ENCODE results near the gene GON4L. TPM values are rescaled to one million over a fixed set of nuclear protein-coding genes. Genes with fewer than 3 reads are reported as not detected.
A peak's percentile ranks its signal among the peaks of the same experiment; 100 is the strongest.
"Not testable (repeated sequence)": the region's sequence is repeated elsewhere in the genome, so short reads cannot be mapped to it uniquely, and the experiment has no call there.

The GON4L gene
- total RNA-seq, 1 experiment from 2014 or later, result 30.7 TPM

DNA sequence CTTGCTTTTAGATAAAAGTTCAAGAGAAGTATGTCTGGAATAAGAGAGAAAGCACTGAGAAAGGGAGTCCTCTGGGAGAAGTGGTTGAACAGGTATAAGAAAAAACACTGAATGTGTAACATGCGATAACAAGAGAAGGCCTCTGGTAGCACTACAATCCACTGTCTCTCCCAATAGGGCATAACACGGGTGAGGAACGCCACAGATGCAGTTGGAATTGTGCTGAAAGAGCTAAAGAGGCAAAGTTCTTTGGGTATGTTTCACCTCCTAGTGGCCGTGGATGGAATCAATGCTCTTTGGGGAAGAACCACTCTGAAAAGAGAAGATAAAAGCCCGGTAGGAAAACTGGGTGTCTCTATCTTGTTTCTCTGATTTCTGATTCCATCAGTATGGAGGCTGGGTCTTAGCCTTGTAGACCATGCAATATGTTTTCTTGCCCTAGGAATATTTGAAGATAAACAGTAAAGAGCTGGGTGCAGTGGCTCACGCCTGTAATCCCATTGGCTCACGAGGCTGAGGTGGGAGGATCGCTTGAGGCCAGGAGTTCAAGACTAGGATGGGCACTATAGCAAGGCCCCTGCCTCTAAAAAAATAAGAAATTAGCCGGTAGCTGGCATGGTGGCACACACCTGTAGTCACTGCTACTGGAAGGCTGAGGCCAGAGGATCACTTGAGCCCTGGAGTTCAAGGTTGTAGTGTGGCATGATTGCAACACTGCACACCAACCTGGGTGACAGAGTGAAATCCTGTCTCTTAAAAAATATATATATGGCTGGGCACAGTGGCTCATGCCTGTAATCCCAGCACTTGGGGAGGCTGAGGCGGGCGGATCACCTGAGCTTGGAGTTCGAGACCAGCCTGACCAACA is 127.7 kb downstream of the GON4L start:
- DNase-seq, result peak; percentile 61
- Histone ChIP-seq H3K36me3 (replicated peaks; ENCODE audit: control insufficient read depth, insufficient read depth, low read length) (peaks cover 23% of the 10 kb centered on the region), H3K4me3 (ENCODE audit: insufficient read depth, low read depth, low read length) (no peak overlapping the region), H3K27me3 (ENCODE audit: control insufficient read depth, insufficient read depth, low read length) (no peaks in the 10 kb centered on the region)

DNA sequence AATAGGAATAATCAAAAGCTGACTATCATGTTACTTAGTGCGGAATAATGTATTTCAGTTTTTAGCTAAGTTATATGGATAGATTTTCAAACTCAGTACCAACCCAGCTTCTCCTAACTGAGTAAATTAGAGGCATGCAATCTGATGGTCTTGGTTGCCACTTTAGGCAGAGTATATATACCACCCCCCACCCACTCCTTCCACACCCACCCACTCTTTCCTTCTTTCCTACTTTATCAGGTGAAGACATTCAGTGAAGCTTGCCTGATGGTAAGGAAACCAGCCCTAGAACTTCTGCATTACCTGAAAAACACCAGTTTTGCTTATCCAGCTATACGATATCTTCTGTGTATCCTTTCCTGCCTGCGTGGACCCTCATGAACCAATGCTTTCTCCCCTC is 131.9 kb downstream of the GON4L start:
- Histone ChIP-seq H3K4me3 (ENCODE audit: insufficient read depth, low read depth, low read length) (no peak overlapping the region), H3K36me3 (replicated peaks; ENCODE audit: control insufficient read depth, insufficient read depth, low read length) (peaks cover 13% of the 10 kb centered on the region), H3K27me3 (ENCODE audit: control insufficient read depth, insufficient read depth, low read length) (no peaks in the 10 kb centered on the region)
- no peak for DNase-seq

DNA sequence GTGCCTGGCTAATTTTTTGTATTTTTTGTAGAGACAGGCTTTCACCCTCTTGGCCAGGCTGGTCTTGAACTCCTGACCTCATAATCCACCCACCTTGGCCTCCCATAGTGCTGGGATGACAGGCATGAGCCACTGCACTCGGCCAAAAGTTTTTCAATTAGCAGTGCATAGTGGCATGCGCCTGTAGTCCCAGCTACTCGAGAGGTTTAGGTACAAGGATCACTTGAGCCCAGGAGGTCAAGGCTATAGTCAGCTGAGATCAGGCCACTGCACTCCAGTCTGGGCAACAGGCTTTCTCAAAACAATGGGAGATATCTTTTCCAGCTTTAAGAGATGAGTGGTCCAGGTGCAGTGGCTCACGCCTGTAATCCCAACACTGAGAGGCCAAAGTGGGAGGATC is 137.3 kb downstream of the GON4L start:
- peaks cover 7% of the 10 kb centered on the region for H3K36me3 ChIP-seq (replicated peaks; ENCODE audit: control insufficient read depth, insufficient read depth, low read length)
- no peak overlapping the region for H3K4me3 ChIP-seq (ENCODE audit: insufficient read depth, low read depth, low read length)
- no peaks in the 10 kb centered on the region for H3K27me3 ChIP-seq (ENCODE audit: control insufficient read depth, insufficient read depth, low read length)
- DNase-seq, result no peak

- H3K4me3 ChIP-seq (ENCODE audit: insufficient read depth, low read depth, low read length); DNase-seq; H3K27me3 ChIP-seq (ENCODE audit: control insufficient read depth, insufficient read depth, low read length); H3K36me3 ChIP-seq (replicated peaks; ENCODE audit: control insufficient read depth, insufficient read depth, low read length): not testable (repeated sequence)
These were observed 138.4 kb downstream of the GON4L start for GRCh38 chr1:155718524-155719115.

- Histone ChIP-seq H3K27me3 (ENCODE audit: control insufficient read depth, insufficient read depth, low read length) (no peaks in the 10 kb centered on the region), H3K36me3 (replicated peaks; ENCODE audit: control insufficient read depth, insufficient read depth, low read length) (peaks cover 10% of the 10 kb centered on the region), H3K4me3 (ENCODE audit: insufficient read depth, low read depth, low read length) (no peak overlapping the region)
- no peak for DNase-seq
These were observed 140.0 kb downstream of the GON4L start for GRCh38 chr1:155717041-155717440.

- peaks cover 9% of the 10 kb centered on the region for H3K36me3 ChIP-seq (replicated peaks; ENCODE audit: control insufficient read depth, insufficient read depth, low read length)
These were observed 141.2 kb downstream of the GON4L start for GRCh38 chr1:155715777-155716176.

DNA sequence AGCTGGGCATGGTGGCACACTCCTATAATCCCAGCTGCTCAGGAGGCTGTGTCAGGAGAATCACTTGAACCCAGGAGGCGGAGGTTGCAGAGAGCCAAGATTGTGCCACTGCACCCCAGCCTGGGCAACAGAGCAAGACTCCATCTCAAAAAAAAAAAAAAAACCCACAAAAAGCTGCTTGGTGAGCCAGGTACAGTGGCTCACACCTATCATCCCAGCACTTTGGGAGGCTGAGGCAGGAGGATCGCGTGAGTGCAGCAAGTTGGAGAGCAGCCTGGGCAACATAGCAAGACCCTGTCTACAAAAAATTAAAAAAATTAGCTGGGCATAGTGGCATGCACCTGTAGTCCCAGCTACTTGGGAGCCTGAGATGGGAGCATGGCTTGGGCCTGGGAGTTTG is 142.0 kb downstream of the GON4L start:
- not testable (repeated sequence) for DNase-seq; H3K4me3 ChIP-seq (ENCODE audit: insufficient read depth, low read depth, low read length); H3K27me3 ChIP-seq (ENCODE audit: control insufficient read depth, insufficient read depth, low read length); H3K36me3 ChIP-seq (replicated peaks; ENCODE audit: control insufficient read depth, insufficient read depth, low read length)

More at GRCh38 chr1:155715777-155716176, 141.2 kb downstream of the GON4L start:
- DNase-seq, result no peak
- Histone ChIP-seq H3K4me3 (ENCODE audit: insufficient read depth, low read depth, low read length) (no peak overlapping the region), H3K27me3 (ENCODE audit: control insufficient read depth, insufficient read depth, low read length) (no peaks in the 10 kb centered on the region)

DNA sequence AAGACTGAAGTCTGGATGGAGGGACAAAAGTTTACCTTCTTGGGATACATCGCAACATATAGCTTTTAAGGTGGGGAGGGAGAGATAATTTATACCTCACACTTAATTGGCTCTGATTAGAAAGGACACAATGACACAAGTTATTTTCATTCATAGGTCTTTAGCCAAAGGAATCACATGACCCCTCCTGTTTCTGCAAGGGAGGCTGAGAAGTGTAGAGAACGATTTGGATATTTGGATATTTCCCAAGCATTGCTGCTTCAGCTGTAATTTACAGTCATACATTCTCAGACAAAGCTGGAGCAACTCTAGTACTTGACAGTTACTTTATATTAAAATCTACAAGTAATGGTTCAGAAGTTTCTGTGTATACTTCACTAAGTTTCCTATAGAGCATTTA is 143.9 kb downstream of the GON4L start:
- Histone ChIP-seq H3K27me3 (ENCODE audit: control insufficient read depth, insufficient read depth, low read length) (no peaks in the 10 kb centered on the region), H3K4me3 (ENCODE audit: insufficient read depth, low read depth, low read length) (no peak overlapping the region), H3K36me3 (replicated peaks; ENCODE audit: control insufficient read depth, insufficient read depth, low read length) (peaks cover 9% of the 10 kb centered on the region)
- DNase-seq, result no peak

DNA sequence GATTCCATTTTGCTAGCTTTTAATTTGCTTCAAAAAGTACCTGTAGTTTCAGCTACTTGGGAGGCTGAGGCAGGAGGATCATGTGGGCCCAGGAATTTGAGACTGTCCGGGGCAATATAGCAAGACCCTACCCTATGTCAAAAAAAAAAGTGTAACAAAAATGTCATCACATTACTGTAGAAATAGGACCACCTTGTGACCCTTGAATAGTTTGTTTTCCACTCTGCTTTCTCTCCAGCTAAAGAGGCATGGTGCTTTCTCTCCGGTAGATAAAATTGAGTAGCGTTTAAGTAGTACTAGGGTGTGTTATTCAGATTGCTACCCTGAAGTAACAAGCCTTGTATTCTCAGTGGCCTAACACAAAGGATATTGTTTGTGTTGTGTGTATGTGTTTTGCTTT is 144.4 kb downstream of the GON4L start:
- H3K36me3 ChIP-seq (replicated peaks; ENCODE audit: control insufficient read depth, insufficient read depth, low read length); H3K27me3 ChIP-seq (ENCODE audit: control insufficient read depth, insufficient read depth, low read length): not testable (repeated sequence)

DNA sequence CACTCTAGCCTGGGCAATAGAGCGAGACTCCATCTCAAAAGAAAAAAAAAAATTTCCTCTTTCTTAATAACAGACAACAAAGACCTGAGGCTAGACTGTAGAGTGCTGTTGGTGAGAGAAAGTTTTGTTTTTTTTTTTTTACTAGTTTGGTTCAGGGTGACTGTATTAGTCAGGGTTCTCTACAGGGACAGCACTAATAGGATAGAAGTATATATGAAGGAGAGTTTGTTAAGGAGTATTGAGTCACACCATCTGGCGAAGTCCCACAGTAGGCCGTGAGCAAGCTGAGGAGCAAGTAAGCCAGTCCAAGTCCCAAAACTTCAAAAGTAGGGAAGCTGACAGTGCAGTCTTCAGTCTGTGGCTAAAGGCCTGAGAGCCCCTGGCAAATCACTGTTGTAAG is 145.6 kb downstream of the GON4L start:
- not testable (repeated sequence) for DNase-seq; H3K36me3 ChIP-seq (replicated peaks; ENCODE audit: control insufficient read depth, insufficient read depth, low read length)

More for the DNA sequence above, 144.4 kb downstream of the GON4L start:
- H3K4me3 ChIP-seq (ENCODE audit: insufficient read depth, low read depth, low read length); DNase-seq: not testable (repeated sequence)

DNA sequence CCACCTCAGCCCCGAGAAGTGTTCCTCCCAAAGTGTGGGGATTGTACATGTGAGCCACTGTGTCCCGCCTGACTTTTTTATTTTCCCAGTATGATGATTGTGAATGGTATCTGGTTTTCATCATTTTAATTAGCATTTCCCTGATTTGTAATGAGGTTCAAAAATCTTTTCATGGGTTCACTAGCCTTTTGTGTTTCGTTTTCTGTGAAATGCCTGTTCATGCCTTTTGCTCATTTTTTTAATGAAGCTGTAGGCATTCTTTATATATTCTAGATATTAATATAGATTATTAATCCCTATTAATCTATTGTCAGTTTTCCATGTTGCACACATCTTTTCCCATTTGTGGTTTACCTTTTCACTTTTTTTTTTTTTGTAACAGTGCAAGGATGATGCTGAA is 147.6 kb downstream of the GON4L start:
- no peaks in the 10 kb centered on the region for H3K27me3 ChIP-seq (ENCODE audit: control insufficient read depth, insufficient read depth, low read length)

More for the DNA sequence above, 145.6 kb downstream of the GON4L start:
- H3K27me3 ChIP-seq (ENCODE audit: control insufficient read depth, insufficient read depth, low read length); H3K4me3 ChIP-seq (ENCODE audit: insufficient read depth, low read depth, low read length): not testable (repeated sequence)

GRCh38 chr1:155706139-155706538 is 150.9 kb downstream of the GON4L start:
- Histone ChIP-seq H3K27me3 (ENCODE audit: control insufficient read depth, insufficient read depth, low read length) (no peaks in the 10 kb centered on the region), H3K36me3 (replicated peaks; ENCODE audit: control insufficient read depth, insufficient read depth, low read length) (peaks cover 2% of the 10 kb centered on the region), H3K4me3 (ENCODE audit: insufficient read depth, low read depth, low read length) (no peak overlapping the region)
- no peak for DNase-seq

More for the DNA sequence above, 147.6 kb downstream of the GON4L start:
- Histone ChIP-seq H3K4me3 (ENCODE audit: insufficient read depth, low read depth, low read length) (no peak overlapping the region), H3K36me3 (replicated peaks; ENCODE audit: control insufficient read depth, insufficient read depth, low read length) (peaks cover 5% of the 10 kb centered on the region)
- DNase-seq, result no peak

DNA sequence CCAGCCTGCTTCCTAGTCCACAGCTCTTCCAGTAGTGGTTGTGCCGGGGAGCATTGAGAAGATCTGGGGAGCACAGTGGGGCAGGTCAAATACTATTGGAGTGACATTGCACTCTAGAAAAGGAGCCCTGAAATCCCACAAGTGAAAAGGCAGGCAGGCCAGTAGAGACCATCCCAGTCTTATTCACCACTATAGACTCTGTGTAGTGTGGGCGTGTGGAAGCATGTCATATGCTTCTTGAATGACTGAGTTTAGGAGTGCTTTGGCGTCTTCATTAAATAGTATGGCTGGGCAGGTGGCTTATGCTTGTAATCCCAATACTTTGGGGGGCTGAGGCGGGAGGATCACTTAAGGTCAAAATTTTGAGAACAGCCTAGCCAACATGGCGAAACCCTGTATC is 152.6 kb downstream of the GON4L start:
- H3K36me3 ChIP-seq (replicated peaks; ENCODE audit: control insufficient read depth, insufficient read depth, low read length); H3K4me3 ChIP-seq (ENCODE audit: insufficient read depth, low read depth, low read length); DNase-seq; H3K27me3 ChIP-seq (ENCODE audit: control insufficient read depth, insufficient read depth, low read length): not testable (repeated sequence)

DNA sequence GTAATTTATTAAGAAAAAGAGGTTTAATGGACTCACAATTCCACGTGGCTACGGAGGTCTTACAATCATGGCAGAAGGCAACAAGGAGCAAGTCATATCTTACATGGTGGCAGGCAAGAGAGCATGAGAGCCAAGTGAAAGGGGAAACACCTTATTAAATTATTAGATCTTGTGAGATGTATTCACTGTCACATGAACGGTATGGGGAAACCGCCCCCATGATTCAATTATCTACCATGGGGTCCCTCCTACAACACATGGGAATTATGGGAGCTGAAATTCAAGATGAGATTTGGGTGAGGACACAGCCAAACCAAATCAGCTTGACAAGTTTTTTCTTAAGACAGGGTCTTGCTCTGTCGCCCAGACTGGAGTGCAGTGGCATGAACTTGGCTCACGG is 153.8 kb downstream of the GON4L start:
- H3K36me3 ChIP-seq (replicated peaks; ENCODE audit: control insufficient read depth, insufficient read depth, low read length), result no peaks in the 10 kb centered on the region
- H3K27me3 ChIP-seq (ENCODE audit: control insufficient read depth, insufficient read depth, low read length), result no peaks in the 10 kb centered on the region
- no peak for DNase-seq
- no peak overlapping the region for H3K4me3 ChIP-seq (ENCODE audit: insufficient read depth, low read depth, low read length)

DNA sequence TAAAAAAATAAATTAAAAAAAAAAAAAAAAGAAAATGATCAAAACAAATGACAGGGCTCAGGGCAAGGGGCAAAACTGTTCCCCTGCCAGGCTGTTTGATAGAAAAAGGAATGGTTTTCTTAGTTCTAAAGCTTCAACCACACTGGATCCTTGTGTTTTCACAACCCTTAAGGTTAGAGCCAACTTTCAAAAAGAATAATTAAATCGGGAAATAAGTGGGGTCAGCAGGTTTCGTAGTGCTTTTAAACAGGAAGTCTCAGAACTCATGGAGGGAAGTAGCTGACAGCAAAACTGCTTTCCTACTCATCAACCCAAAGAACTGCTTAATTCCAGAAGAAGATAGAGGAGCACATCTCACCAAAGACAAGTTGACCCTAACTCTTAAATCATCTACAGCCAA is 155.3 kb downstream of the GON4L start:
- not testable (repeated sequence) for DNase-seq; H3K36me3 ChIP-seq (replicated peaks; ENCODE audit: control insufficient read depth, insufficient read depth, low read length); H3K4me3 ChIP-seq (ENCODE audit: insufficient read depth, low read depth, low read length); H3K27me3 ChIP-seq (ENCODE audit: control insufficient read depth, insufficient read depth, low read length)
